ENCODE results near the gene ZMIZ1.

ZMIZ1 gene

GRCh38 chr10:79183468-79183865 lies 114.7 kb downstream of the ZMIZ1 start:
- no peak overlapping the region for H3K27ac ChIP-seq
- TF ChIP-seq CTCF (conservative IDR thresholded peaks at IDR 0.05) (no peak), ZFX (IDR thresholded peaks at IDR 0.05) (no peak)

DNA sequence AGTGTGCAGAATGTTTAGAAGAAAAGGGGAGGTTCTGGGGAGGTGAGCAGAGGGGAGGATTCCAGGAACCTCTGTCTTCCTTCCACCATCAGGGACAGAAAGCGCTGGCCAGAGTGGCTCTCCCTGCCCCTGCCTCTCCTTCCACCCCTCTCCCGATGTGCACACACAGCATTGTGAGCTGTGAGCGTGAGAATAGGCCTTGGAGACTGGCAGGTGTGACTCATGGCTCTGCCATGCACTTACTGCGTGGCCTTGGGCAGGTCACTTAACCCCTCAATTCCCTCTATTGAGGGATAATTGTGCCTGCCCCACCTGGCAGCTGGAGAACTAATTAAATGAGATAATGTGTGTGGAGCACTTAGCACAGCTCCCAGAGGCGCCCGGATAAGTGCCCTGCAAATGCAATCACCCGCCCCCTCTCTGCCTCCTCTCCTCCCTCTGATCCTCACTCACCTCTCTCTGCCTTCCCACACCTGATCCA lies 115.4 kb downstream of the ZMIZ1 start:
- H3K27ac ChIP-seq = no peak overlapping the region

DNA sequence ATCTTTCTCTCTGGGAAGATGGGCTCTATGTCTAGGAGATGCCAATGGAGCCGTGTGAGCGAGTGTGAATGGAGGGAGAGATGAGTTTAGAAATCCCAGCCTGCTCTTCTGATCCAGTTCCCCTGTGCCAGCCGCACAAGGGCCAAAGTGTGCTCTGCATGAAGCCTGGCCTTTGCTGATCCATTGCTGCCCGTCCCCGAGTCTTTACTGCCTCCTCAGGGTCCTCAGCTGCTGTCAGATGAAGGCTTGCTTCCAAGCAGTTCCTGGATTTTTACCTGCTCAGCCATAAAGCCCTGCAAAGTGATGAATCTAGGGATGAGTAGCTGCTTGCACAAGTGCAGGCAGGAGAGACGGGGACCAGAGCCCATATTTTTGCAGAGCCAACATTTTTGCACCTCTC lies 115.9 kb downstream of the ZMIZ1 start:
- no peak overlapping the region for H3K27ac ChIP-seq
- TF ChIP-seq ZFX (IDR thresholded peaks at IDR 0.05) (no peak), CTCF (conservative IDR thresholded peaks at IDR 0.05) (no peak)

More for the DNA sequence above, 115.4 kb downstream of the ZMIZ1 start:
- no peak for TF ChIP-seq ZFX (IDR thresholded peaks at IDR 0.05)
- TF ChIP-seq CTCF (conservative IDR thresholded peaks at IDR 0.05) = no peak

- no peak overlapping the region for H3K27ac ChIP-seq
- TF ChIP-seq ZFX (IDR thresholded peaks at IDR 0.05) = no peak
- no peak for TF ChIP-seq CTCF (conservative IDR thresholded peaks at IDR 0.05)
Observed at GRCh38 chr10:79185067-79185774, 116.5 kb downstream of the ZMIZ1 start.

DNA sequence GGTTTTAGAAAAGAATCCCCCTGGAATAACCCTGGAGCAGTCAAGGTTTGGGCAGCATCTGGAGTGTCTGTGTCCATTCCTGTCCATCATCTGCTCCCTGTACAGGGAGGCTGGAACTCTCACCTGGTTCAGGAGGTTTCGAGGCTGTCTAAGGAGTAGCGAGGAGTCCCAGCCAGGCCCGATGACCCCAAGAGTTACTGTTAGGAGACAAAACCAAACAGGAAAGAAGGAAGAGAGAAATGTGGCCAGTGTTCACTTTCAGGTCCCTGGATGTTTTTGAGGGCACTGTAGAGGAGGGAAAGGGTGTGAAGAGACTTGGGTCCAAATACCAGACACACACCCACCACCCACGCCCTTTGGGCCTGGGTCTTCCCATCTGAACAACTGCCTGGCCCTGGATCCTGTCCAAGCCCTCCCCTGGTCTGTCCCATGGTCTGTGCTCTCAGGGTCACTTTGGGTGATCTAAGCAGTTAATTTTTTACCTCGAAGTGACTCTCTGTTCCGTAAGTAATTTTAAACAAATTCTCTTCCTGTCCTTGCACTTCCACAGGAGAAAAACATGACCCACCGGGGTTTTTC lies 117.1 kb downstream of the ZMIZ1 start:
- no peak for TF ChIP-seq CTCF (conservative IDR thresholded peaks at IDR 0.05)
- TF ChIP-seq ZFX (IDR thresholded peaks at IDR 0.05) = no peak
- H3K27ac ChIP-seq = no peak overlapping the region

DNA sequence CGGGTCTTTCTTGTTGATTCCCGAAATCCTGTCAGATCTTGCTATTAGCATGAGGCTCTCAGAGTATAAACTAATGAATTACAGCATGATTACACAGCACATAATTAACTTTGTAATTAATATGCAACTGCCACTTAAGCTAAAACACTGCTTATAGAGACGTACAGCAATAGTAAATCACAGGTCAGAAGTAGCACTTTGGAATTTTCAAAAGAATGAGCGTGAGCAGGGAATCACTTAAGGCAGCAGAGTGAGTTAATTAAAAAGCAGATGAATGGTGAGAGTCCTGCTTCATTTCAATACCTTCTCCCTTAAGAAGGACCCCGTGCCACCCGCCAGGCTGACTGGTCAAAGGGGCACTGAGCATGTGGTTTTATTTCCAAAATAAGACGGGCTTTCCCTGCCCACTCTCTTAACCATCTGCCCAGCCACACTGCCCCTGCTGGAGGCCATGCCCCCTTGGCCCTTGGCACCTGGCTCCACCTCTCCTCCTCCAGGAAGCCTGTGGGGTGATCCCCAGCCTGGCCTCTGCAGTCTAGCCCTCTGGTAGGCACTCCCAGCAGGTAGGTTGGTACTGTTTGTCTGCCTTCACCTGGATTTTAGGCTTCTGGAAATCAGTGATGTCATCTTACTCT lies 117.8 kb downstream of the ZMIZ1 start:
- no peak overlapping the region for H3K27ac ChIP-seq
- no peak for TF ChIP-seq ZFX (IDR thresholded peaks at IDR 0.05)
- TF ChIP-seq CTCF (conservative IDR thresholded peaks at IDR 0.05) = no peak
